ENCODE measurements around the gene CELF4. TPM values are rescaled to one million over a fixed set of nuclear protein-coding genes. Genes with fewer than 3 reads are reported as not detected.

The CELF4 gene
- total RNA-seq, 1 experiment from 2014 or later: not detected

DNA sequence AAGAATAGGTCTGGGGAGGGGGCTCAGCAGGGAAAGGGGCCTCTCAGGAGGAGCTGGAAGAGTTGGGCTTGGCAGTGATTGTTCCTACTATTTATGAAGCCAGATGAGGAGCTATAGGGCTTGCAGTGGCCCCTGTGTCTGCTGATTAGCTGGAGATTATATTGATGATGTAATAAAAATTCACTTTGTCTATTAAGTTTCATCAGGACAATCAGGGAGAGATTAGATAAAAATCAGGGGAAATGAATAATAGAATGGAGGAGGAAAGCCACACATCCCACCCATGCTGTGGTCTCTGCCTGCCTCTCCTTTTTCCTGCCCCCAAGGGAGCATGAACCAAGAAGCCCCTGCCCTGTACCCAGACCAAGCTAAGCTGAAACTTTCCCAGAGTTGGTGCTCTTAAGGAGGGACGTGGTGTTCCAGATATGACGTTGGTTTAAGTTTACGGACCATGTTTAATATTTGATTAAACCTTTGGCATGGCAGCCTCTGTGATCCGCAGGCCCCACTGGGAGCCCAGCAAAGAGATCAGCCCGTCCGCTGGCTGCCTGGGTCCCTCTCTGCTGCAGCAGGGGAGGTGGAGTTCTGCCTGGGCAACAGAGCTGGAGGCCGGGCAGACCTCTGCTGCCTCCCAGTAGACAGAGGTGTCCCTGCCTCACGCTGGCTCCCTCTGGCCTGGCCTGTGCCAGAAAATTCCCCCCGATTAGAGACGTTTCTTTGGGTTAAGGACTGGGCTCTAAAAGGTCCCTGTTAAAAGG, 15.3 kb downstream of the CELF4 start:
- Histone ChIP-seq H3K9me3 (ENCODE audit: control insufficient read depth, insufficient read depth, low read depth, low read length) (no peaks in the 10 kb centered on the region), H3K4me1 (ENCODE audit: control insufficient read depth, insufficient read depth, low read length) (no peaks in the 10 kb centered on the region), H3K36me3 (ENCODE audit: control insufficient read depth, insufficient read depth, low read length) (no peaks in the 10 kb centered on the region), H3K27ac (ENCODE audit: low read length) (no peak overlapping the region), H3K4me3 (ENCODE audit: low read depth in 2 of 2, low read length in 2 of 2) (no peak overlapping the region), H3K27me3 (ENCODE audit: control insufficient read depth, insufficient read depth, low read length) (no peaks in the 10 kb centered on the region; the same call in 1 of the 2 replicates)
- BruUV-seq (replicated peaks): no TSS peak
- no peak for TF ChIP-seq TCF7L2 (IDR thresholded peaks at IDR 0.05; ENCODE audit: low read depth, low read length)
- TF ChIP-seq POLR2AphosphoS5 (IDR thresholded peaks at IDR 0.05; ENCODE audit: low read depth, low read length): no peak
- TF ChIP-seq, protein P1, sequence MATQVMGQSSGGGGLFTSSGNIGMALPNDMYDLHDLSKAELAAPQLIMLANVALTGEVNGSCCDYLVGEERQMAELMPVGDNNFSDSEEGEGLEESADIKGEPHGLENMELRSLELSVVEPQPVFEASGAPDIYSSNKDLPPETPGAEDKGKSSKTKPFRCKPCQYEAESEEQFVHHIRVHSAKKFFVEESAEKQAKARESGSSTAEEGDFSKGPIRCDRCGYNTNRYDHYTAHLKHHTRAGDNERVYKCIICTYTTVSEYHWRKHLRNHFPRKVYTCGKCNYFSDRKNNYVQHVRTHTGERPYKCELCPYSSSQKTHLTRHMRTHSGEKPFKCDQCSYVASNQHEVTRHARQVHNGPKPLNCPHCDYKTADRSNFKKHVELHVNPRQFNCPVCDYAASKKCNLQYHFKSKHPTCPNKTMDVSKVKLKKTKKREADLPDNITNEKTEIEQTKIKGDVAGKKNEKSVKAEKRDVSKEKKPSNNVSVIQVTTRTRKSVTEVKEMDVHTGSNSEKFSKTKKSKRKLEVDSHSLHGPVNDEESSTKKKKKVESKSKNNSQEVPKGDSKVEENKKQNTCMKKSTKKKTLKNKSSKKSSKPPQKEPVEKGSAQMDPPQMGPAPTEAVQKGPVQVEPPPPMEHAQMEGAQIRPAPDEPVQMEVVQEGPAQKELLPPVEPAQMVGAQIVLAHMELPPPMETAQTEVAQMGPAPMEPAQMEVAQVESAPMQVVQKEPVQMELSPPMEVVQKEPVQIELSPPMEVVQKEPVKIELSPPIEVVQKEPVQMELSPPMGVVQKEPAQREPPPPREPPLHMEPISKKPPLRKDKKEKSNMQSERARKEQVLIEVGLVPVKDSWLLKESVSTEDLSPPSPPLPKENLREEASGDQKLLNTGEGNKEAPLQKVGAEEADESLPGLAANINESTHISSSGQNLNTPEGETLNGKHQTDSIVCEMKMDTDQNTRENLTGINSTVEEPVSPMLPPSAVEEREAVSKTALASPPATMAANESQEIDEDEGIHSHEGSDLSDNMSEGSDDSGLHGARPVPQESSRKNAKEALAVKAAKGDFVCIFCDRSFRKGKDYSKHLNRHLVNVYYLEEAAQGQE (IDR thresholded peaks at IDR 0.05; ENCODE audit: insufficient read depth in 1 of 2, low read depth in 2 of 2, low read length in 1 of 2): no peak
- no peak for TF ChIP-seq SIN3A (IDR thresholded peaks at IDR 0.05; ENCODE audit: borderline replicate concordance, insufficient read depth, low read depth, low read length)
- TF ChIP-seq, protein P2, sequence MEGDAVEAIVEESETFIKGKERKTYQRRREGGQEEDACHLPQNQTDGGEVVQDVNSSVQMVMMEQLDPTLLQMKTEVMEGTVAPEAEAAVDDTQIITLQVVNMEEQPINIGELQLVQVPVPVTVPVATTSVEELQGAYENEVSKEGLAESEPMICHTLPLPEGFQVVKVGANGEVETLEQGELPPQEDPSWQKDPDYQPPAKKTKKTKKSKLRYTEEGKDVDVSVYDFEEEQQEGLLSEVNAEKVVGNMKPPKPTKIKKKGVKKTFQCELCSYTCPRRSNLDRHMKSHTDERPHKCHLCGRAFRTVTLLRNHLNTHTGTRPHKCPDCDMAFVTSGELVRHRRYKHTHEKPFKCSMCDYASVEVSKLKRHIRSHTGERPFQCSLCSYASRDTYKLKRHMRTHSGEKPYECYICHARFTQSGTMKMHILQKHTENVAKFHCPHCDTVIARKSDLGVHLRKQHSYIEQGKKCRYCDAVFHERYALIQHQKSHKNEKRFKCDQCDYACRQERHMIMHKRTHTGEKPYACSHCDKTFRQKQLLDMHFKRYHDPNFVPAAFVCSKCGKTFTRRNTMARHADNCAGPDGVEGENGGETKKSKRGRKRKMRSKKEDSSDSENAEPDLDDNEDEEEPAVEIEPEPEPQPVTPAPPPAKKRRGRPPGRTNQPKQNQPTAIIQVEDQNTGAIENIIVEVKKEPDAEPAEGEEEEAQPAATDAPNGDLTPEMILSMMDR (IDR thresholded peaks at IDR 0.05): no peak
- ATAC-seq: no peak
- POLR2A ChIA-PET: no interaction called here
- DNase-seq (ENCODE audit: low read depth, low spot score): no peak
- intact Hi-C loops (cut with micrococcal nuclease; ENCODE audit: unreplicated experiment) (no loop called here), in situ Hi-C loops (cut with HindIII; ENCODE audit: low pct_unique_long_range_greater_than_20kb, low sequenced_read_pairs) (no loop called here)
- CTCF ChIA-PET: interaction anchor here (0.6 kb wide), 1 partner anchor 747 kb away, joined by 5 read pairs; no protein-coding TSS in a partner anchor

DNA sequence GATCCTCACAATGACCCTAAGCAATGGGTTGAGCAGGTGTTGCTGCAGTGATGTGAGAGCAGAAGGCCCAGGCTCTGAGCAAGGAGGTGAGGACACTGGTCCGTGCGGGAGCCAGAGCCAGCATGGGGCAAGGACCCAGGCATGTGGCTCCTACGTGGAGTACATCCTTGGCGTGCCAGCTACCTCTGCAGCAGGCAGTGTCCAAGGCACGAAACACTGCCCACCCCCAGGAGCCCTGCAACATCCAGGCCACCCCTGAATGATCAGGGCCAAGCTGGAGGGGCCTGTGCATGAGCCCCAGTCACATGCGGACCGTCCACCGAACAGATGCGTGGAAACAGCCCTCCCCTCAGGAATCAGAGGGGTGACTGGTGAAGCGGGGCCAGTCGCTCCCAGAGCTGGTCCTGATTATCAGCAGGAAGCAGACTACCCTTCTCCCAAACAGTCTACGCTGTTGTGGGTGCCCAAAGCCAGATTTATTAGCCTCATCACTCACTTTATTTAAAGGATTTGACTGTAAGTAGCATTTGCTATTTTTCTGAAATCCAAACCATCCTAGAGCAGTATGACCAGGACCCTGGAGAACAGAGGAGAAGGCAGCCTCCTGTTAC, 16.8 kb downstream of the CELF4 start:
- no TSS peak for BruUV-seq (replicated peaks)
- DNase-seq (ENCODE audit: low read depth, low spot score) (no peak), ATAC-seq (no peak)
- in situ Hi-C loops (cut with HindIII; ENCODE audit: low pct_unique_long_range_greater_than_20kb, low sequenced_read_pairs): no loop called here
- H3K9me3 ChIP-seq (ENCODE audit: control insufficient read depth, insufficient read depth, low read depth, low read length): no peaks in the 10 kb centered on the region
- no peaks in the 10 kb centered on the region for H3K36me3 ChIP-seq (ENCODE audit: control insufficient read depth, insufficient read depth, low read length)
- intact Hi-C loops (cut with micrococcal nuclease; ENCODE audit: unreplicated experiment): no loop called here
- ChIA-PET POLR2A (no interaction called here), CTCF (no interaction called here)
- no peak overlapping the region for H3K27ac ChIP-seq (ENCODE audit: low read length)
- no peak overlapping the region for H3K4me3 ChIP-seq (ENCODE audit: low read depth in 2 of 2, low read length in 2 of 2)
- no peaks in the 10 kb centered on the region; the same call in 1 of the 2 replicates for H3K27me3 ChIP-seq (ENCODE audit: control insufficient read depth, insufficient read depth, low read length)
- no peaks in the 10 kb centered on the region for H3K4me1 ChIP-seq (ENCODE audit: control insufficient read depth, insufficient read depth, low read length)
- TF ChIP-seq, protein P2 (IDR thresholded peaks at IDR 0.05): no peak
- TF ChIP-seq, protein P1 (IDR thresholded peaks at IDR 0.05; ENCODE audit: insufficient read depth in 1 of 2, low read depth in 2 of 2, low read length in 1 of 2): no peak
- TF ChIP-seq TCF7L2 (IDR thresholded peaks at IDR 0.05; ENCODE audit: low read depth, low read length) (no peak), POLR2AphosphoS5 (IDR thresholded peaks at IDR 0.05; ENCODE audit: low read depth, low read length) (no peak), SIN3A (IDR thresholded peaks at IDR 0.05; ENCODE audit: borderline replicate concordance, insufficient read depth, low read depth, low read length) (no peak)
